GM21576 (cell line): ENCODE data around the gene ARL6IP4.
A peak's percentile ranks its signal among the peaks of the same experiment; 100 is the strongest.

Source experiments
- ATAC-seq: cut with Tn5 transposase; IDR thresholded peaks from one replicate; pipeline ENCODE4 v1.9.1; 2021; ENCODE audit warnings: mild to moderate bottlenecking, moderate library complexity; ENCODE audit not compliant: unreplicated experiment

The ARL6IP4 gene

GRCh38 chr12:122977655-122978392, 2.7 kb upstream of the ARL6IP4 start:
- ATAC-seq, result no peak

- ATAC-seq, result no peak
Observed at GRCh38 chr12:122978507-122978955, 1.9 kb upstream of the ARL6IP4 start.

GRCh38 chr12:122979001-122979907, 1.2 kb upstream of the ARL6IP4 start:
- ATAC-seq, result no peak

- ATAC-seq, result no peak
Observed at GRCh38 chr12:122979908-122980182, 636 bp upstream of the ARL6IP4 start.

- peak; percentile 13 for ATAC-seq
Observed at GRCh38 chr12:122981036-122981471, 573 bp downstream of the ARL6IP4 start.

- no peak for ATAC-seq
Observed at GRCh38 chr12:122981587-122982476, 1.4 kb downstream of the ARL6IP4 start.

- no peak for ATAC-seq
Observed at GRCh38 chr12:122982477-122982815, 2.0 kb downstream of the ARL6IP4 start.

- ATAC-seq, result no peak
Observed at GRCh38 chr12:122982963-122983788, 2.7 kb downstream of the ARL6IP4 start.

- ATAC-seq, result no peak
Observed at GRCh38 chr12:122983789-122984515, 3.5 kb downstream of the ARL6IP4 start.

- no peak for ATAC-seq
Observed at GRCh38 chr12:122984612-122985337, 4.3 kb downstream of the ARL6IP4 start.

GRCh38 chr12:122985338-122986257, 5.1 kb downstream of the ARL6IP4 start:
- ATAC-seq, result no peak

- no peak for ATAC-seq
Observed at GRCh38 chr12:122986258-122986871, 5.9 kb downstream of the ARL6IP4 start.

GRCh38 chr12:122987086-122987951, 6.8 kb downstream of the ARL6IP4 start:
- no peak for ATAC-seq

- ATAC-seq, result no peak
Observed at GRCh38 chr12:122988036-122988435, 7.6 kb downstream of the ARL6IP4 start.

- no peak for ATAC-seq
Observed at GRCh38 chr12:122988612-122989212, 8.2 kb downstream of the ARL6IP4 start.

GRCh38 chr12:122989225-122989839, 8.9 kb downstream of the ARL6IP4 start:
- ATAC-seq, result no peak
